GM18508 (cell line): Measurements from ENCODE around the gene PHOX2B.

Source experiments
- ATAC-seq: cut with Tn5 transposase; IDR thresholded peaks from one replicate; pipeline ENCODE4 v1.9.1; 2021; ENCODE audit warnings: moderate number of reproducible peaks; ENCODE audit not compliant: insufficient read depth, unreplicated experiment

Gene PHOX2B

DNA sequence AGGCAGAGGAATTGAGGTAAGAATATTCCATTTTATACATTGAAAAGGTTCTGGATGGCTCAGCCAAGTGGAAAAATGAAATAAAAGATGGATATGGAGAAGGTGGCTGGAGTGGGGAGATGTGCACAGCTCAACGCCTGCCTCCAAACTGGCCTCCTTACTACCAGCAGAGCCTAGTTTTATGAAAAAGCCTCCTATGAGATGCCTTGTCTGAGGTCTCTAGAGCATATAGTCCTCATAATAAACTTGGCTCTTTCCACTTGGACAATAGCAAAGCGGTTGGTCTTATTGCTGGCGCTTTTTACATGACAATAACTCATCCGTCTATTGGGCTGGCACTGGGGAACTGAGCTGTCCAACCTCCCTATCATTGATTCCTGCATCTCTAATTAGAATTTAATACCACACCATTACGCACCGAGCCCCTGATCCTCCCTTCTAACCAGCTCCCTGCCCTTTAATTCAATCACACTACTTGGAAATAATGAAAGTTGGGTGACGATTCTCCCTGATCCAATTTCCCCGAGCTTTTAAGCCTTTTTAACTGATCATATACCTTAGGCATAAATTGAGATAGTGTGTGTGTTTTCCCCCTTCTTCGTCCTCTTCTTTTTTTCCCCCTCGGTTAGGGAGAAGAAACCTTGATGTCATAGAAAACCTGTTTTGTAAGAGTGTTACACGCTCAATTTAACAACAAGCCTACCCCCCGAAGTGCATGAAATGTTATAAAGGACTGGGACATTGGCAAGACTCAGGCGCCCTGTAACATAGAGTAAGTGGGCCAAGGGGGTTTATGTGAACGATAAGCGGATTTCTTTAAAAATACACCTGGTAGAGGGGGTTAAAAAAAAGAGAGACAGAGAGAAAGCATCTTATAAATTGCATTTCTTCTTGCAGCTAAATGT is at the start of gene PHOX2B:
Gene PHOX2B, minus strand, starts transcription at position 155 of the 905 bp plus-strand sequence. Its CDS starts 115 bp downstream, at position 40.
- ATAC-seq = no peak

DNA sequence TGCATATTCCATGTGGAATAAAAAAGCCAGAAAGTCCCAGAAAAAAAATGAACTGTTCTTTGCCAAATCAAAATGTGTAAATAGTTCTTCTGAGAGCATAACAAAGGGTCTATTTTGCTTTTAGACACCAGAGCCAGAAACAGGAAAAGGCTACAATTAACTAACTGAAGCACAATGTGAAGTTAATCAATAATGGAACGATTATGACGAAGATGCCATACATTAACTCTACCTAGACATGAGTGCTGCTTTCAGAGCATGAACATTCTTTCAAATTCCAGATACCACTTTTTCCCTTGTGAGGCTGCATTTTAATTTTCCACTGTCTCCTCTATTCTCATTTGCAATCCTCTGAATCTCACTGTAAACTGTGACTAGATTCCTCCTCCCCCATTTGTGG is 48.7 kb upstream of the PHOX2B start:
- no peak for ATAC-seq

DNA sequence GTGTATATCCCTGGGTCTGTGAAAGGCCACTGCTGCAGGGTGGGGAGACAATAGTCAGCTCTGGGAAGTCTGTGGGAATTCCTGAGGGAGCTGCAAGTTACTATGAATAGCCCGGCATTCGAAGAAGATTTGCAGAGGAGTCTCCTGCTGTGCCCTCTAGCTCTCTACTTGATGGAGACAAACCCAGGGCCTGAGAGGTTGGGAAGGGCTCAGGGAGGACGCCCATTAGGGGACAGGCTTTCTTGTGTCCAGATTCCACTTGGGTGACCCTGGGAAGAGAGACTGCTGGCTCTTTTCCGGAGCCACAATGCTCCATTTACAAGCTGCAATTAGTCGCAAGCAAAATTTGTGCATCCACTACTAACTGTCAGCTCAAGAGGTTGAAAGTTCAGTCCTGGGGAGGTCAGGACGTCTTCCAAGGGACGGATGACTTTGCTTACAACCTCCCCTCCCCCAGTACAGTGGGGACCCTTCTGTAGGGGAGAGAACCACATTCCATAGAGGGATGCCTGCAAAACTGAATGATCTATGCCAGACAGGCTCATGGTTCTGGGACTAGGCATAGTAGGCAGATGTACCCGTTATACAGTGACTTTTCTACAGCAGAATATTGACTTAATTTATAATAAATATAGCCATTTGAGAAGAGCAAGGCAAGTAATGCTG is 48.2 kb upstream of the PHOX2B start:
- no peak for ATAC-seq

DNA sequence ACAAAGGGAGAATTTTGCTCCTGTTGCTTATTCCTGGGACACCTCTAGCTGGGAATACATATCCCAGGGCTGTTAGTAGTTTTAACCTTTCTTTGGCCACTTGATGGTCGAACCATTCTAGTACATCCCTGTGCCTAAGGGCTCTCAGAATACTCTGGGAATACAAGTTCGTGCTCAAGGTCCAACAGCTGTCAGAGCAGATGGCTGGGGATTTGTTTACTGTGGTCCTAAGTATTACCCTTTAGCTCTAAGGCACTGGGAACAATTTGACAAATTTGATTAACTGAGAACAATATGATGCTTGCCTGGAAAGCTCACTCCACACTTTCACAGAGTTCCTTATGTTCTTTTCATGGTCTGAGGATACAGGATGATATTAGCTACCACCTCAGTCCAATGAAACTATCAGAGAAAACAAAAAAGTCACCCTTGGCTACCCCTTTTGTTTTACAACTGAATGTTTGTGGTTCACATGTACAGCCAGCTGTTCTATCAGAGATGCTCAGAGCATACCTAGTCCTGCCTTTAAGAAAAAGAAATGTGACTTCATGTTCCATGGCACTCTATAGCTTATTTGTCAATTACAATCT is 47.4 kb upstream of the PHOX2B start:
- no peak for ATAC-seq

DNA sequence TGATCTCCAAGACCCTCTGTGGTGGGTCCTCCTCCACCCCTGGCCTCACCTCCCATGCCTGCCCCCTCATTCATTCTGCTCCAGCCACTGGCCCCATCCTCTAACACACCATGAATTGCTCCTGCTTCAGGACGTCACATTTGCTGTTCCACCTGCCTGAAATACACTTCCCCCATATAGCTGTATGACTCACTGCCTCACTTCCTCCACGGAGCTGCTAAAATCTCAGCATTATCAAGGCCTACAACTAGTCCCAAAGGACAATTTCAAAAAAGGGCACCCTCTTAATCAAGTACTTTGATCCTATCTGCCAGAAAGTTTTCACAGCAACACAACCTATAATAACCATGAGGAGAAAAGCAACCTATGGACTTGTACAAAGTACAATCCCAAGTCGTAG is 43.6 kb upstream of the PHOX2B start:
- ATAC-seq = no peak

DNA sequence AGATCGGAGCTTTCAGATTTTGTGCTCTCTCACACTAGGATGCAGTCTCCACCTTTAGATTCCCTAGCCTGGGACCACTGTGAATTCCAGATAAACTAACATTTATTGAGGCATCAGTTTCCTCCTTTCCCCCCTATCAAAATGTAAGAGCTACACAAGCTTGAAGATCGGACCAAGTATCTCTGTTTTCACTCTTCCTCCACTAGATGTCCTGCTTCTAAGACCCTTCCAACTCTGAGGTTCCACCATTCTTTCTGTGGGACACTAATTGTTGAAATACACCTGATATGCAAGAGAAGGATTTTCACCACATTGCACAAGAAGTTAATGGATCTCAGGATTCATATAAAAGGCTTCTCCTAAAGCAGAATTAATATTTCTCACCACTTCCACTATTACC is 43.0 kb upstream of the PHOX2B start:
- no peak for ATAC-seq

DNA sequence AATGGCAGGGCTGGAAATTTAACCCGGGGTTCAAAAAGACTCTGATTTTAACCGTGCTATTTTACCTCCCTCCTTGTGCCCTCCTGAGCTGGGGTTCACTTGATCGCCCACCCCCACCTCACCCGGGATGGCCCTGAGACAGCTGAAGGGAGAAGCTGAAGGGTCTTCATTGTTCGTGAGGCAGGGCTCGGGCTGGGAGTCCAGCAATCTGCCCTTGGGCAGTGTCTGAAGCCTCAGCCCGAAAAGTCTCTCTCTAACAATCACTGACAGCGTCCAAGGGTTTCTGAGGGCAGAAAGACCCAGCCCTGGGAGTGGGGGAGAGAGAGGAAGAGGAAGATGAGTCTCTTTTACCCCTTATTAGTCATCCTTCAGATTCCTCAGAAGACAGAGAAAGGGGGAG is 39.4 kb upstream of the PHOX2B start:
- ATAC-seq = no peak

DNA sequence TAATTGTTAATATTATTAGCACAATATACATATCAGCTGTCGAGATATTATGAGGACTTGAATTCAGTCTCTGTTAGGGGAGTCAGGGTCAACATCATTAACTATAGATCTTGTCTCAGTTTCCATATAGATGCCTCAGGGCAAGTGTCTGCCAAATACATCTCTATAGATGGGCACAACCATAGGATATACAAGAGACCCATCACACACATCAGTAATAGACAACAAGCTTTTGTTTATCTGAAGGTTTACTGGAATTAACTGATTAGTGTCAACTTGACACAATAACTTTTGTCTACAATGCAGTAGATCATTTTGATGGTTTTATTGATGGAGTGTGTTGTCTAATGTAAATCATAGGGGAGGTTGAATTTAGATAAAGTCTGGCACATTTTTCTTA is 37.1 kb upstream of the PHOX2B start:
- ATAC-seq = no peak

DNA sequence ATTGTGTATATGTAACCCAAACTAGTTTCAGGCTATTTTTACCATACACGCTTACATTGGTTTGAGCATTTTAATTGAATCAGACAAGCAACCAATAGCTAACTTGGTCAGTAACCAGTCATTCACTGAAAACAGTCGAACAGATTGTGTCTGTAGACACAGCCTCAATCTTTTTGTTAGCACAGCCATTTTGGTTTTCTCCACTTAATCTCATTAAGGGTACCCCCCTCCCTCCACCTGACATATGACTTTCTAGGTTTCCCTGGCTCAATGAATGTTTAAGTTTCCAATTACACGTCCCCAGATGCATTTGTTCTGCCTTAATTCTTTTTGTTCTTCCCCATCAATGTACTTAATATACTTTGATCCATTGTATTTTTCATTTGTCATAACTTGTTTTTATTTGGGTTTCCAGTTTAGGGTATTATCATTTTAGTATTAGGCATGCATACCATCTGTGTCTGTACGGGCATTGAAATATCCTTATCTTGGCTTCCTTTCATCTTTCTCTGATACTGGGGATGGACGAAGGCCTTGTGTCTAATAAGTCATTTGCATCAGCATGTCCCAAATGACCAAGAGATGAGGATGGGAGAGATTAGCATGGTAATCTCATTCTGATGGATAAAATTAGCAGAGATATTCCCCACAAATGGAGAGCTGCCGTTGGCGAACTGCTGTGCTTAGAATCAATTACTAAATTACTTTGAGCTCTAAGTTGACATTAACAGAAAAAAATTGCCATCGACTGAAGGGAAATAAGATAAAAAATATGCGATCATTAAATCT is 35.9 kb upstream of the PHOX2B start:
- no peak for ATAC-seq

DNA sequence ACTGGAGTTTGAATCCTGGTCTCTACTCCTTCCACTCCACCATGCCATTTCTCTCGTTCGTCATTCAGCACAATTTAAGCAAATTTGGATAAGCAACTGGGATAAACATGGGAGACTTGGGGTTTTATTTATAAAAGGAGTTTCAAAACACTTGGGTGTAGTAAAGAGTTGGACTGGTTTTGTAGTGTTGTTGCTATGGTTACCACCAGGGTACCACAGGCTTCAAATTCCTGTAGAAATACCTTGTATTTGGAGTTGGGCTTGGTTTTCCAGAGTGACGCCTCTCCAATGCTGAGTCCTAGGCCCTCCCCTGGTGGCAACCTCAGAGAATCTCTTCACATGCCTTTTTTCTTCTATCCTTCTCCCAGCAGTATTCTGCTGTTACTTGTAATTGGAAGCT is 27.9 kb upstream of the PHOX2B start:
- no peak for ATAC-seq

DNA sequence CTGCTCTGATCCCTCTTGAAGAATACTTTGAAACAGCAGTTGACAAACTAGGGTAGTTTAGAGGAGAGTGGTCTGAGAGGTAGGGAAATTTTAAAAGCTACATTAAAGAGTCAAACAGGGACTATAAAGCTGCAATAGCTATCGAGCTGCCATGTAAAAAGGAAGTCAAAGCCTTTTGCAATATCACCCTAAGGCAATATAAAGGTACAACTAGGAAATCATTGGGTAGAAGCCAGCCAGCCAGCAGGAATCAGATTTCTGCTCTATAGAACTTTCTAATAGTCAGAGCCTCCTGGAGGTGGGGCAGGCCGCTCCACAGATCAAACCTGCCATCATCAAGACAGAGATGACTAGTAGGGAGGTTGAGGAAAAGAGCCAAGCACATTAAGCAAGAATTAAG is 15.2 kb upstream of the PHOX2B start:
- ATAC-seq = no peak

DNA sequence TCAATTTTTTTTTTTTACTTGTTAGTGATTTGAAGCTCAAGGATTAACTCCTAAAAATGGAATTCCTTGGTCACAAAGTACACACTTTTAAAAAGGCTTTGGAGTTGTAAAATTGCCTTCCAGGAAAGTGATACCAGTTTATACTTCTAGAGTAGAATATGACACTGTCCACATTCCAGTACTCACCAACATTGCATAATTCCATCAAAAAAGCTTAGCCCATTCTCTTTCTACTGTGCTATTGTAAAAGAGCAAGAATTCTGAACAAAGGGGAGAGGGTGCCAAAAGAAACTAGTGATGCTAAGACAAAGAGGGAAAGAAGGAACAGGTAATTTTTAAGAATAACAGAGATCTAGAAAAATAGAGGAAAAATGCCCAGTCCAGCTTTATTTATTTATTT is 10.4 kb upstream of the PHOX2B start:
- ATAC-seq = no peak

DNA sequence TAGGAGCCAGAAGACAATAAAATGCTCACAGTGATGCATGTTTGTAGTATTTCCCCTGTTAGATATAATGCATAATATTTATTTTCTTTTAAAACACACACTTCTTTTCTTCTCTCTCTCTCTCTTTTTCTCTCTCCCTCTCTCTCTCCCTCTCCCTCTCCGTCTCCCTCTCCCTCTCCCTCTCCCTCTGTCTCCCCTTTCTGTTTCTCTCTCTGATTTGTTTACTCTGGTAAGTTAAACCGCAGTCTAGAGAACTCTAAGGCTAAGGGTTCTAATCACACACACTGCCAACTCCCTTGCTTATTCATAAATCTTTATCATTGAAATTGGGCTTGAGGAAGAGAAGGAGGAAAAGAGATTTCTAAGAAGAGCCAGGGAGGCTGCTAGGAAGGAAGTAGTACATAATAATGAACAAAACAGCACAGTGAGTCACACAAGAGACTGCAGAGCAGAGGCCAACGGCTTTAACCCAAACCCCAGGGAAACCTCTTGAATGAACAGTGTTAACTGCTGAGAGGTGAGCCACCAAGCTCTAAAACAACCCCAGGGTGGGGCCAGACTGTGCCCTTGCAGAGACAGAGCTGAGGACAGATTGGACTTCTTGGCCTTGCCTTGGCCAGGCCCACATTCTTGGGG is 9.1 kb upstream of the PHOX2B start:
- ATAC-seq = no peak

DNA sequence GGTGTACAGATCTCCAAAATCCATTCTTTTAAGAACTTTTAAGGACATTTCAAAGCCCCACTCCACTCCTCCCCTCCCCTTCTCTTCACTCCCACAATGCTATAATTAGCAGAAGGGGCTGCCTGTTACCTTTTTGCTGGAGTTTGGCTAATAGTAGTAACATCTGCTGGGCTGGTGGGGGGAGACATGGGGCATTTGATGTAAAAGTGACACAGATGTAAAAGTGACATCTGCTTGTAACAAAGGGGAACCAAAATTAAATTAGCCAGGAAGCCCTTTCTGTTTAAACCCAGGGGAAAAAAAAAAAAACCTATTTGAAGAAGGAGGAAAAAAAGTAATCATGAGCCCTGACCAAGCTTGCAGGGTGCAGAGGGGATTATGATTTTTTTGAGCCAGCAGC is 5.4 kb upstream of the PHOX2B start:
- ATAC-seq = no peak

DNA sequence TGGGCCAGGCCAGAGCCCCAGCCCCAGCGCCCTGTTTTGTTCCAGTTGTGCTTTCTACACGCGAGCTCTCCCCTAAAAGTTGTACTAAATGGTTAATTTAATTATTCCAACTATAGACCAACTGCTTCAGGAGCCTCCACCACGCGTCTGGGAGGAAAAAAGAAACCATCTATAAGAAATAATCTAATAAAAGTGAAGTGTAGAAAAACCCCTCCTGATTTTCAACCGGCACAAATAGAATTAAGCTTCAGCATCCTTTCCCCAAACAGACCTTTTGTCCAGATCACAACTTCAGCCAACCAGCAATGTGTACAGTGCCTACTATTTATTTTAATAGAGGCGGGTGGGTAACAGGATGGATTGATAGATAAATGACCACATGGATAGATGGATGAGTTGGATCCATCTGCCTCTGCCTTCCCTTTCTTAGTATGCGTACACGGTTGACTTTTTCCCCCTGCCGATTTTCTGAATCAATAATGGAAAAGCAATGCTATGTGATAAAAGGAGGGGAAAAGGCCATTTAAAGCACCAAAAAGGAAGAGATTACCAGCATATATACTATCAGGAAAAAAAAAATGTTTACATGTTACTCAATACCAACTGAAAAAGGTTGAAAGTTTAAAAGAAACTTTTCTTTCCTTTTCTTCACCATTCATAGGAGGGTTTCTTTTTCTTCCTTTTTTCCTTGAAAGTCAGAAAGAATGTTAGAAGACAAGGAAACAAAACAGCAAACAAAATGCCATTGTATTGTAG is 3.7 kb upstream of the PHOX2B start:
- ATAC-seq = no peak

DNA sequence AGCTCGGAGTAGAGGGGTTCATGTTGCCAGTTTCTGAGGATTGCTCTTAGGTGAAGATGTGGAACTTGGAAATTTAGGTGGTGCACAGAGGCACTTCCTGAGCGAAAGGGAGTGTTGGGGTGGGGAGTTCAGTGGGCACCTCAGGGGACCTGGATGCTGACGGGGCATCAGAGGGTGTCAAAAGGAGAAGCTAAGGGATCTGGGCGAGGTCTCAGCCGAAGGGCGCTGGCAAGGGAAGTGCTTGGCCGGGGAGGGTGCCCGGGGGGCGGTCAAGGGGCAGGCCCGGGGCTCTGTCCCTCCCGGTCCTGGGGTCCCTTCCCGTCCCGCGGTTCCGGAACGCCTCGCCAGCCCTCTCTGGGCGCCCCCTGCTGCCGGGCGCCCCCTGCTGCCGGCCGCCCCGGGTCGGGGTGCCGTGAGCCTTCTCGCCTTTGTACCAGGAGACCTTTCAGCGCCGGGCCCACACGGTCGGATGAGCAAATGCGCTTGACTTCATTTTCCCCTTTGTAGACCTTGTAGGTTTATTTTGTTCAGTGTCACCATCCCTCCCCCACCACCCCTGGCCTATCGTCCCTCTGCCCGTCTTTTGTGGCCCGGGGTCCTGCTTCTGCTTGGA is 3.0 kb upstream of the PHOX2B start:
- ATAC-seq = no peak

DNA sequence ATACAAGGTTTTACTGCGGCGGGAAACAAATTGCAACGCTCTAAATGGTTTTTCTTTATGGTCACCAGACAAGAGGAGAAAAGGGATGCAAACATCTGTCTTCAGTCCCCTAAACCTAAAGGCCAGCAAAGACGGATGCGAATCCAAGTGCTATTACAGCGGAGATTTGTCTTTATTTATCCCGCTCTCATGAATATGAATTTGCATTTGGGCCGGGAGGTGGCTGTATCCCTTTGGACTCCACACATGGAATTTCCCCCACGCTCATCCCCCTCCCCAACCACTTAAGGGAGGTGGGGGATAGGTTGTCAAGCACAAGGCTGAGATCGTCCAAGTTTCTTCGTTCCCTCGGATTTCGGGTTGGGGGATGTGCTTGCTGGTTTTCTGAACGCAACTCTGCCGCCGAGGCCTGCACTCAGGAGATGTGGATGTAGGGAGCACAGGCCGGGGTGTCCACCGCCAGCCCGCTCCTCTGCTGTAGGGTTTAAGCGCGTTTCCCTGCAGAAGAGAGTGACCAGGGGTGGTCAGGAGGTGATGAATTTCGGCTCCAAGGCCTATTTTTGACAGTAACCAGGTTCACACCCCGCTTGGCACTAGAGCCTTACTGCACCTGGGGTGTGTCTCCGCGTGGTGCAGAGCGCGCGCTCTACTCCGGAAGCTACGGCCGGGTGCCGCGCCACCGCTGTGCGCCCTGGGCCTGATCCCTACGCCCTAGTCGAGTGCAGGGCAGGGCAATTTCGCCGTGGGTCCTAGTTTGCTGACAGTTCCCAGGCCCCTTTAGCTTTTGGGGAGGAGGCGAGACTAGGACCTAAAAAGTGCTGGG is 2.3 kb upstream of the PHOX2B start:
- ATAC-seq = no peak

DNA sequence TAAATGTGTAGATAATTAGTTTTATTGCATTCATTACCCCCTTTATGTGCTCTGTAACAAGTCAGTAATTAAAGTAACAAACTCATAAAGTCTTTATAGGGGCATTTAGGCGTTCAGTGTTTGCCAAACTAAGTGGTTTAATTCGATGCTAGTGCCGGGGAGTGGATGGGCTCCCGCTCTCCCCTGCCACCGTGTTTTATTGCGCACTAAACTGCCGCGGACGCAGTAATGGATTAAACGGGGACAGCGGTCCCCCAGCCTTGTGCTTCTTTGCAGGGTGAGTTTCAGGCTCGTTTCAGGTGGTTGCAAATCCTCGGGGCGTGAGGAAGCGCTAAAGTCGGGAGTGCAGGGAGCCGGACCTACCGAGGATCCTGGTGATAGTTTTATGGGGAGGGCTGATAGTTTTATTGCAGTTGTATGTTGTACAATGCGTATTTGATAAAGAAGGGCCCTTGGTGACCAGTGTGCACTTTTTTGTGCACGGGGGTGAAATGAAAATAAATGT is 1.6 kb upstream of the PHOX2B start:
- no peak for ATAC-seq
